ENCODE data around the gene SDF2. TPM values are rescaled to one million over a fixed set of nuclear protein-coding genes. Genes with fewer than 3 reads are reported as not detected.

The SDF2 gene
- total and polyA plus RNA-seq, 2 experiments from 2014 or later = 32.5 to 54.6 TPM

DNA sequence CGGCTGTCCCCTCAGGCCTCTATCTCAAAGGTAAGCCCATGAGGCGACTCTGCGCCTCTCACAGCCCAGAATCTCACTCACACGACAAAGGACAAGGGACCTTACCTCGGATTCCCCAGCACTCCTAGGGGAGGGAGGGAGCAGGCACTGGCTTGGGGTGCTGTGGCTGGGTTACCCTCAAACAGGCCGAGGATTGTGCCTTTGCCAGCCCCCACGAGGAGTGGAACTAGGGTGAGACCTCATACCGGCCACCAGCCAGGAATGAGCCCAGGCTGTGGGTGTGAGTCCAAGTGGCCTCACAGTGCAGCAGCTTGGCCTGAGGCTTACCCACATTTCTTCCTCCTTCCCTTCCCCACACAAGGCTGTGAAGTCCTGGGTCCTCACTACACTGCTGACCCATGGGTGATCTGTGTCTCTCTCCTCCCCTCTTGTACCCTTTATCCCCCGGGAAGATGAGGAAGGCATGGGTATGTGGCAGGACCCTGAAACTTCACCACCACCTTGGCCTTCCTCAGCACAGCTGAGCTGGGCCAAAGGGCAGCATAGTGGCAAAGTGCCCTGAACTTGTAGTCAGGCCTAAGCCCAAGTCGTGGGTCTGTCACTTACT is 44.1 kb upstream of the SDF2 start (continued):
- TF ChIP-seq, protein P1, sequence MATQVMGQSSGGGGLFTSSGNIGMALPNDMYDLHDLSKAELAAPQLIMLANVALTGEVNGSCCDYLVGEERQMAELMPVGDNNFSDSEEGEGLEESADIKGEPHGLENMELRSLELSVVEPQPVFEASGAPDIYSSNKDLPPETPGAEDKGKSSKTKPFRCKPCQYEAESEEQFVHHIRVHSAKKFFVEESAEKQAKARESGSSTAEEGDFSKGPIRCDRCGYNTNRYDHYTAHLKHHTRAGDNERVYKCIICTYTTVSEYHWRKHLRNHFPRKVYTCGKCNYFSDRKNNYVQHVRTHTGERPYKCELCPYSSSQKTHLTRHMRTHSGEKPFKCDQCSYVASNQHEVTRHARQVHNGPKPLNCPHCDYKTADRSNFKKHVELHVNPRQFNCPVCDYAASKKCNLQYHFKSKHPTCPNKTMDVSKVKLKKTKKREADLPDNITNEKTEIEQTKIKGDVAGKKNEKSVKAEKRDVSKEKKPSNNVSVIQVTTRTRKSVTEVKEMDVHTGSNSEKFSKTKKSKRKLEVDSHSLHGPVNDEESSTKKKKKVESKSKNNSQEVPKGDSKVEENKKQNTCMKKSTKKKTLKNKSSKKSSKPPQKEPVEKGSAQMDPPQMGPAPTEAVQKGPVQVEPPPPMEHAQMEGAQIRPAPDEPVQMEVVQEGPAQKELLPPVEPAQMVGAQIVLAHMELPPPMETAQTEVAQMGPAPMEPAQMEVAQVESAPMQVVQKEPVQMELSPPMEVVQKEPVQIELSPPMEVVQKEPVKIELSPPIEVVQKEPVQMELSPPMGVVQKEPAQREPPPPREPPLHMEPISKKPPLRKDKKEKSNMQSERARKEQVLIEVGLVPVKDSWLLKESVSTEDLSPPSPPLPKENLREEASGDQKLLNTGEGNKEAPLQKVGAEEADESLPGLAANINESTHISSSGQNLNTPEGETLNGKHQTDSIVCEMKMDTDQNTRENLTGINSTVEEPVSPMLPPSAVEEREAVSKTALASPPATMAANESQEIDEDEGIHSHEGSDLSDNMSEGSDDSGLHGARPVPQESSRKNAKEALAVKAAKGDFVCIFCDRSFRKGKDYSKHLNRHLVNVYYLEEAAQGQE (IDR thresholded peaks at IDR 0.05; ENCODE audit: unreplicated experiment) = no peak
- TF ChIP-seq POLR2AphosphoS5 (IDR thresholded peaks at IDR 0.05; ENCODE audit: low read depth) (no peak), EZH2phosphoT487 (IDR thresholded peaks at IDR 0.05; ENCODE audit: unreplicated experiment) (no peak), JUNB (IDR thresholded peaks at IDR 0.05; ENCODE audit: unreplicated experiment) (no peak)

DNA sequence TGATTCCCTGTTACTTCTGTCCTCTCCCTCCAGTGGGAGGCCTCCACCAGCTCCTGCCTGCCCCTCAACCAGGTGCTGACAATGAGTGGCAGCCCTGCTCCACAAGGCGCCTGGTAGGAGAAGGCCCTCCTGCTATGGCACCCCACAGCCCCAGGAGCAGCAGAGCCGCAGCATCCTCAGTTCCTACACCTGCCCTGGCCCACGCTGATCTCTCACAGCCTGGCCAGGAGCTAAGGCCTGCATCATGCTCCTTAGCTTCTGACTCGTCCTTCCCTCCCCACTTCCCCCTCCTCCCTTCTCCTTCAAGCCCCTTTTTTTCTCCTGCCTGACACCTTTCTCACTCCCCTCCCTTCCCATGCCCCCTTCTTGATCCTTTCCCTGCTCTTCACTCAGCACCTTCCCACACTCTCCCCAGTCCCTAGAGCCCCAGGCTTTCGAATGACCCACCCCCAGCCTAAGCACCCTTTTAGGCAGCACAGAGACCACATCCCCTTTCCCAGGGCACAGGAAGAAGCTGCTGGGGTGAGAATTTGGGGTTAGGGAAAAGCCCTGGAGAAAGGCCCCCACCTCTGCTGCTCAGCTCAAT is 43.5 kb upstream of the SDF2 start:
- H3K9me3 Mint-ChIP-seq = no peaks in the 10 kb centered on the region; the same call in 2 of the 3 replicates
- peak overlapping the region; percentile 42; the same call in 1 of the 2 replicates for H3K27ac Mint-ChIP-seq
- Histone ChIP-seq H3K4me3 (no peak overlapping the region), H3K27ac (ENCODE audit: low read depth) (no peak overlapping the region), H3K27me3 (ENCODE audit: insufficient read depth) (no peaks in the 10 kb centered on the region), H3K36me3 (ENCODE audit: insufficient read depth) (peaks cover 3% of the 10 kb centered on the region; the same call in 1 of the 2 replicates), H3K4me2 (no peak overlapping the region), H3K4me1 (ENCODE audit: insufficient read depth) (peaks cover 12% of the 10 kb centered on the region; the same call in 1 of the 2 replicates), H4K20me1 (replicated peaks; ENCODE audit: insufficient read depth) (peaks cover 7% of the 10 kb centered on the region; the same call in 1 of the 2 replicates), H3K9me2 (ENCODE audit: insufficient read depth) (no peaks in the 10 kb centered on the region), H2AFZ (no peak overlapping the region), H3K79me2 (replicated peaks; ENCODE audit: insufficient read depth) (peaks cover 15% of the 10 kb centered on the region), H3F3A (replicated peaks; ENCODE audit: low read depth) (peaks cover 22% of the 10 kb centered on the region)
- H3K36me3 Mint-ChIP-seq (ENCODE audit: low read depth) = peaks cover 51% of the 10 kb centered on the region
- peaks cover 24% of the 10 kb centered on the region for H3K27me3 Mint-ChIP-seq (ENCODE audit: insufficient read depth, low read depth, poor library complexity)
- DNase-seq (ENCODE audit: low spot score) (no peak), ATAC-seq (peak; percentile 12)
- no peak overlapping the region for H3K4me3 Mint-ChIP-seq
- H3K4me1 Mint-ChIP-seq = peaks cover 44% of the 10 kb centered on the region
- no peak for TF ChIP-seq NANOG (IDR thresholded peaks at IDR 0.05; ENCODE audit: borderline replicate concordance)
- TF ChIP-seq ZNF331 (CRISPR knock-in tag; IDR thresholded peaks at IDR 0.05; ENCODE audit: low read depth) = no peak
- TF ChIP-seq, protein P1 (IDR thresholded peaks at IDR 0.05; ENCODE audit: unreplicated experiment) = no peak
- no peak for TF ChIP-seq JUNB (IDR thresholded peaks at IDR 0.05; ENCODE audit: unreplicated experiment)
- TF ChIP-seq EZH2phosphoT487 (IDR thresholded peaks at IDR 0.05; ENCODE audit: unreplicated experiment) = no peak
- TF ChIP-seq, protein P2, sequence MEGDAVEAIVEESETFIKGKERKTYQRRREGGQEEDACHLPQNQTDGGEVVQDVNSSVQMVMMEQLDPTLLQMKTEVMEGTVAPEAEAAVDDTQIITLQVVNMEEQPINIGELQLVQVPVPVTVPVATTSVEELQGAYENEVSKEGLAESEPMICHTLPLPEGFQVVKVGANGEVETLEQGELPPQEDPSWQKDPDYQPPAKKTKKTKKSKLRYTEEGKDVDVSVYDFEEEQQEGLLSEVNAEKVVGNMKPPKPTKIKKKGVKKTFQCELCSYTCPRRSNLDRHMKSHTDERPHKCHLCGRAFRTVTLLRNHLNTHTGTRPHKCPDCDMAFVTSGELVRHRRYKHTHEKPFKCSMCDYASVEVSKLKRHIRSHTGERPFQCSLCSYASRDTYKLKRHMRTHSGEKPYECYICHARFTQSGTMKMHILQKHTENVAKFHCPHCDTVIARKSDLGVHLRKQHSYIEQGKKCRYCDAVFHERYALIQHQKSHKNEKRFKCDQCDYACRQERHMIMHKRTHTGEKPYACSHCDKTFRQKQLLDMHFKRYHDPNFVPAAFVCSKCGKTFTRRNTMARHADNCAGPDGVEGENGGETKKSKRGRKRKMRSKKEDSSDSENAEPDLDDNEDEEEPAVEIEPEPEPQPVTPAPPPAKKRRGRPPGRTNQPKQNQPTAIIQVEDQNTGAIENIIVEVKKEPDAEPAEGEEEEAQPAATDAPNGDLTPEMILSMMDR (conservative IDR thresholded peaks at IDR 0.05; ENCODE audit: low read depth in 2 of 2) = no peak
- no peak for TF ChIP-seq STAT1 (IDR thresholded peaks at IDR 0.05; ENCODE audit: unreplicated experiment)
- no peak for TF ChIP-seq ZNF114 (CRISPR knock-in tag; IDR thresholded peaks at IDR 0.05)
- TF ChIP-seq POLR2AphosphoS5 (IDR thresholded peaks at IDR 0.05; ENCODE audit: low read depth) = no peak

All from GM23338 (cell line).